Thyroid gland (tissue), 4 donors: ENCODE data around the gene HK2. TPM values are rescaled to one million over a fixed set of nuclear protein-coding genes. Genes with fewer than 3 reads are reported as not detected.

ENCODE experiments used
- DNase-seq, 2 donors: peaks; one replicate each; pipeline ENCODE4 v3.0.0-alpha.2; 2019
- H3K27ac ChIP-seq, 3 donors: fragments of 200-600 bp; sonication (generic); 1 replicate in 2 of 3; 2 replicates in 1 of 3; pipeline ENCODE4 v1.5.1; 2016 to 2019; ENCODE audit warnings: mild to moderate bottlenecking in 1 of 3, moderate library complexity in 1 of 3
- H3K27me3 ChIP-seq: fragments of 200-600 bp; sonication (generic); one replicate; pipeline ENCODE4 v1.5.1; 2019
- H3K36me3 ChIP-seq, 2 donors: fragments of 200-600 bp; sonication (generic); one replicate each; pipeline ENCODE4 v1.5.1; 2016 to 2019
- H3K4me1 ChIP-seq, 2 donors: fragments of 200-600 bp; sonication (generic); one replicate each; pipeline ENCODE4 v1.5.1; 2017 to 2019
- H3K4me3 ChIP-seq, 3 donors: fragments of 200-600 bp; sonication (generic); replicated peaks in 1 of 3; 1 replicate in 2 of 3; 2 replicates in 1 of 3; pipeline ENCODE4 v1.5.1; 2016; ENCODE audit warnings: mild to moderate bottlenecking in 1 of 3
- H3K9me3 ChIP-seq: fragments of 200-600 bp; sonication (generic); one replicate; pipeline ENCODE4 v1.5.1; 2017
- POLR2A ChIP-seq, 2 donors: fragments of 450-650 bp; IDR thresholded peaks; one replicate each; pipeline ENCODE4 v1.6.1; 2017; ENCODE audit warnings: antibody characterized with exemption in 2 of 2, mild to moderate bottlenecking in 2 of 2, moderate library complexity in 1 of 2
- WGBS, 2 donors: methylation state at CpG; one replicate each; pipeline ENCODE4 v1.1.5; 2017; 5-methylcytosine and 5-hydroxymethylcytosine counted together
- intact Hi-C: fragments of 100-400 bp; cut with DNase I; formaldehyde crosslinking; loops from one replicate; pipeline ENCODE4 v1.15.1; 2023
- total RNA-seq, 4 donors: library from RNA; depleted of rRNA; stranded (reverse); fragments of >200 nt; gene quantifications; one replicate each; pipeline ENCODE4 v1.2.3, GENCODE V29; 2016
- TF ChIP-seq, protein P1 (sequence below), 6 experiments: fragments of 200-600 bp in 3 of 6; fragments of 450-650 bp in 3 of 6; sonication (generic) in 3 of 6; IDR thresholded peaks; one replicate each; pipeline ENCODE4 v1.5.1; 2016 to 2019; ENCODE audit warnings: antibody characterized with exemption in 6 of 6, mild to moderate bottlenecking in 2 of 6, inconsistent platforms in 1 of 6, moderate library complexity in 1 of 6

HK2 gene
- total RNA-seq, 4 donors from 2014 or later = 6.7 to 47.8 (median 26.9) TPM

DNA sequence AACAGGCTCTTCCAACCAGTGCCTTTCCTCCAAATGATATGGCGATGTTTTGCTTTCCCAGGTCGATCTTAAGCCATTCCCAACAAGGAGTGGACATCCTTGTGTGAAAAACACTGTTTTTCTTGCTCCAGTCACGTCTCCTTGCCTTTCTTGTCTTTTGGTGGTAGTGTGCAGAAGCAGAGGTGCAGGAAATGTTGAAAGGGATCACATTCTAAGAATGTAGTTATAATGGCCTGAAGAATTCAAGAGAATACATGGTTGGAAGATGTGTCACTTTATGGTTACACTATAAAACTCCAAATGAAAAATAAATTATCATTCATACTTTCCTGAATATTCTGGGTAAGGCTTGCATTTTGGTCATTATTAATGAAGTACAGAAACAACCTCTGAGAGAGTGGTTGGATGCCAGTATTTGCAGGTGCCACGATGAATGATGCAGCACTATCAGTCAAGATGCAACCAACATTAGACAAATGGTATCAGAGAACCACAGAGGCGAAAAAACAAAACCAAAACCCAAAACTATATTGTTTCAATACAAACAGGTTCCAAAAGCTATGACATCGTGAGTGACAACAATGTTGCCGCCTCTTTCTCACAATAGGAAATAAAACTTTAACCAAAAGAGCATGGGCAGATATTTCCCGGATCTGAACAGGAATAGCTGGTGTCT lies 97.0 kb downstream of the HK2 start:
- TF ChIP-seq POLR2A (IDR thresholded peaks at IDR 0.05) = no peak
- TF ChIP-seq, protein P1, sequence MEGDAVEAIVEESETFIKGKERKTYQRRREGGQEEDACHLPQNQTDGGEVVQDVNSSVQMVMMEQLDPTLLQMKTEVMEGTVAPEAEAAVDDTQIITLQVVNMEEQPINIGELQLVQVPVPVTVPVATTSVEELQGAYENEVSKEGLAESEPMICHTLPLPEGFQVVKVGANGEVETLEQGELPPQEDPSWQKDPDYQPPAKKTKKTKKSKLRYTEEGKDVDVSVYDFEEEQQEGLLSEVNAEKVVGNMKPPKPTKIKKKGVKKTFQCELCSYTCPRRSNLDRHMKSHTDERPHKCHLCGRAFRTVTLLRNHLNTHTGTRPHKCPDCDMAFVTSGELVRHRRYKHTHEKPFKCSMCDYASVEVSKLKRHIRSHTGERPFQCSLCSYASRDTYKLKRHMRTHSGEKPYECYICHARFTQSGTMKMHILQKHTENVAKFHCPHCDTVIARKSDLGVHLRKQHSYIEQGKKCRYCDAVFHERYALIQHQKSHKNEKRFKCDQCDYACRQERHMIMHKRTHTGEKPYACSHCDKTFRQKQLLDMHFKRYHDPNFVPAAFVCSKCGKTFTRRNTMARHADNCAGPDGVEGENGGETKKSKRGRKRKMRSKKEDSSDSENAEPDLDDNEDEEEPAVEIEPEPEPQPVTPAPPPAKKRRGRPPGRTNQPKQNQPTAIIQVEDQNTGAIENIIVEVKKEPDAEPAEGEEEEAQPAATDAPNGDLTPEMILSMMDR (IDR thresholded peaks at IDR 0.05) = no peak
- 85 to 90% methylated on average over 8 of the region's 8 CpGs for WGBS, 2 donors
- intact Hi-C loops = no loop called here
- no peak for DNase-seq
- Histone ChIP-seq H3K4me3 (no peak overlapping the region), H3K9me3 (no peaks in the 10 kb centered on the region), H3K4me1 (peaks cover 0 to under 1% of the 10 kb centered on the region in 2 donors), H3K27ac (no peak overlapping the region), H3K36me3 (no peaks in the 10 kb centered on the region), H3K27me3 (no peaks in the 10 kb centered on the region)

- H3K4me1 ChIP-seq = no peaks in the 10 kb centered on the region
- intact Hi-C loops = no loop called here
- no peak overlapping the region for H3K27ac ChIP-seq
- 88 to 89% methylated on average over 2 of the region's 2 CpGs for WGBS, 2 donors
- no peaks in the 10 kb centered on the region for H3K9me3 ChIP-seq
- no peaks in the 10 kb centered on the region for H3K27me3 ChIP-seq
- no peak for DNase-seq
- TF ChIP-seq, protein P1 (IDR thresholded peaks at IDR 0.05) = no peak
- TF ChIP-seq POLR2A (IDR thresholded peaks at IDR 0.05) = no peak
- no peaks in the 10 kb centered on the region for H3K36me3 ChIP-seq
- no peak overlapping the region for H3K4me3 ChIP-seq
These were observed 98.0 kb downstream of the HK2 start for GRCh38 chr2:74931940-74932339.

- H3K27me3 ChIP-seq = no peaks in the 10 kb centered on the region
- DNase-seq = no peak
- WGBS, 2 donors = 78 to 79% methylated on average over 4 of the region's 4 CpGs
These were observed 102.1 kb downstream of the HK2 start for GRCh38 chr2:74935975-74936391.

DNA sequence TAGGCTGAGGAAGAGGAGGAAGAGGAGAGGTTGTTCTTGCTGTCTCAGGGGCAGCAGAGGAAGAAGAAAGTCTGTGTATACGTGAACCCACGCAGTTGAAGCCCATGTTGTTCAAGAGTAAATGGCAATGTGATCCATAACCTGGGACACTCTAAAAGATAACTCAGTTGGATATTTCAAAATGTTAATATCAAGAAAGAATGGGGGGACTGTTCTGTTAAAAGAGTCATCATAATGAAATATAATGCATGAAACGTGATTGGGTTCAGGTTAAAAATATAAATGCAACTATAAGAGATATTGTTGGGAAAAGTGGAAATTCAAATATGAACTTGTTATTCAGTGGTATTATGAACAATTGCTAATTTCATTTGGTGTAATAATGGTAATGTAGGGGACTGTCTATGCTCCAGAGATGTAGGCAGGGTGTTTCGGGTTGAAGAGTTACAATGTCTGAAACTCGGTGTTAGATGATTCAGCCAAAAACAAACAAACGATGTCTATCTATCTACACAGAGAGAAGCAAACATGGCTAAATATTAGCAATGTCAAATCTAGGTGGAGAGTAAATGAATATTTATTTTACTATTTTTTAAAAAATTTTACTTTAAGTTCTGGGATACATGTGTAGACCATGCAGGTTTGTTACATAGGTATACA lies 103.4 kb downstream of the HK2 start:
- no peaks in the 10 kb centered on the region for H3K4me1 ChIP-seq
- TF ChIP-seq, protein P1 (IDR thresholded peaks at IDR 0.05) = no peak
- no peak for TF ChIP-seq POLR2A (IDR thresholded peaks at IDR 0.05)
- WGBS, 2 donors = 96 to 97% methylated on average over 6 of the region's 6 CpGs
- no peak overlapping the region for H3K27ac ChIP-seq
- H3K36me3 ChIP-seq = no peaks in the 10 kb centered on the region
- intact Hi-C loops = no loop called here
- no peaks in the 10 kb centered on the region for H3K27me3 ChIP-seq
- no peak overlapping the region for H3K4me3 ChIP-seq
- no peak for DNase-seq
- no peaks in the 10 kb centered on the region for H3K9me3 ChIP-seq

More at GRCh38 chr2:74935975-74936391, 102.1 kb downstream of the HK2 start:
- no peaks in the 10 kb centered on the region for H3K4me1 ChIP-seq
- H3K36me3 ChIP-seq = no peaks in the 10 kb centered on the region
- intact Hi-C loops = no loop called here
- TF ChIP-seq POLR2A (IDR thresholded peaks at IDR 0.05) = no peak
- TF ChIP-seq, protein P1 (IDR thresholded peaks at IDR 0.05) = no peak
- no peak overlapping the region for H3K27ac ChIP-seq
- no peaks in the 10 kb centered on the region for H3K9me3 ChIP-seq
- H3K4me3 ChIP-seq = no peak overlapping the region

GRCh38 chr2:74938264-74938663 lies 104.3 kb downstream of the HK2 start:
- Histone ChIP-seq H3K27me3 (no peaks in the 10 kb centered on the region), H3K4me1 (no peaks in the 10 kb centered on the region), H3K4me3 (no peak overlapping the region), H3K9me3 (no peaks in the 10 kb centered on the region), H3K27ac (no peak overlapping the region), H3K36me3 (no peaks in the 10 kb centered on the region)
- 94 to 95% methylated on average over 4 of the region's 4 CpGs for WGBS, 2 donors
- TF ChIP-seq, protein P1 (IDR thresholded peaks at IDR 0.05) = no peak
- no peak for TF ChIP-seq POLR2A (IDR thresholded peaks at IDR 0.05)
- intact Hi-C loops = no loop called here
- DNase-seq = no peak
